ENCODE data around the gene GTPBP4. TPM values are rescaled to one million over a fixed set of nuclear protein-coding genes. Genes with fewer than 3 reads are reported as not detected.
"Not testable (repeated sequence)": the region's sequence is repeated elsewhere in the genome, so short reads cannot be mapped to it uniquely, and the experiment has no call there.

GTPBP4 gene
- total RNA-seq, 1 donor: 27.1 TPM

GRCh38 chr10:1009071-1009494 is 20.8 kb downstream of the GTPBP4 start:
- no peak overlapping the region for H3K27ac ChIP-seq (ENCODE audit: low read depth, low read length)
- H4K20me1 ChIP-seq (ENCODE audit: insufficient read depth, low read length): peaks cover 18% of the 10 kb centered on the region
- no peak overlapping the region for H3K4me2 ChIP-seq (ENCODE audit: insufficient read depth, low read length)
- H2AFZ ChIP-seq (ENCODE audit: low read length): no peak overlapping the region
- peaks cover 24% of the 10 kb centered on the region for H3K79me2 ChIP-seq (ENCODE audit: insufficient read depth, low read length)
- no peaks in the 10 kb centered on the region for H3K4me1 ChIP-seq (ENCODE audit: insufficient read depth, low read length)
- no peaks in the 10 kb centered on the region for H3K27me3 ChIP-seq (ENCODE audit: insufficient read depth, low read length)
- no peak for TF ChIP-seq CTCF (IDR thresholded peaks at IDR 0.05; ENCODE audit: extremely low read depth, low read depth, low read length)
- no peak overlapping the region for H3K4me3 ChIP-seq (ENCODE audit: insufficient read depth, low read length)
- H3K36me3 ChIP-seq (ENCODE audit: insufficient read depth, low read length): peaks cover 87% of the 10 kb centered on the region
- DNase-seq (ENCODE audit: insufficient read length, low spot score, missing footprints): no peak
- H3K9me3 ChIP-seq (ENCODE audit: low read depth, low read length): no peaks in the 10 kb centered on the region

GRCh38 chr10:1009947-1010346 is 21.7 kb downstream of the GTPBP4 start:
- H3K4me2 ChIP-seq (ENCODE audit: insufficient read depth, low read length); H2AFZ ChIP-seq (ENCODE audit: low read length); H3K27me3 ChIP-seq (ENCODE audit: insufficient read depth, low read length); H3K4me3 ChIP-seq (ENCODE audit: insufficient read depth, low read length); H3K27ac ChIP-seq (ENCODE audit: low read depth, low read length); H3K9me3 ChIP-seq (ENCODE audit: low read depth, low read length); H3K4me1 ChIP-seq (ENCODE audit: insufficient read depth, low read length); DNase-seq (ENCODE audit: insufficient read length, low spot score, missing footprints): not testable (repeated sequence)
- peaks cover 11% of the 10 kb centered on the region for H4K20me1 ChIP-seq (ENCODE audit: insufficient read depth, low read length)
- peaks cover 87% of the 10 kb centered on the region for H3K36me3 ChIP-seq (ENCODE audit: insufficient read depth, low read length)
- peaks cover 16% of the 10 kb centered on the region for H3K79me2 ChIP-seq (ENCODE audit: insufficient read depth, low read length)

GRCh38 chr10:1010703-1011102 is 22.5 kb downstream of the GTPBP4 start:
- no peaks in the 10 kb centered on the region for H3K9me3 ChIP-seq (ENCODE audit: low read depth, low read length)
- H3K4me2 ChIP-seq (ENCODE audit: insufficient read depth, low read length): no peak overlapping the region
- H3K27me3 ChIP-seq (ENCODE audit: insufficient read depth, low read length): no peaks in the 10 kb centered on the region
- H3K27ac ChIP-seq (ENCODE audit: low read depth, low read length): no peak overlapping the region
- no peak overlapping the region for H2AFZ ChIP-seq (ENCODE audit: low read length)
- no peak overlapping the region for H3K4me3 ChIP-seq (ENCODE audit: insufficient read depth, low read length)
- H4K20me1 ChIP-seq (ENCODE audit: insufficient read depth, low read length): peaks cover 11% of the 10 kb centered on the region
- peaks cover 12% of the 10 kb centered on the region for H3K79me2 ChIP-seq (ENCODE audit: insufficient read depth, low read length)
- TF ChIP-seq CTCF (IDR thresholded peaks at IDR 0.05; ENCODE audit: extremely low read depth, low read depth, low read length): no peak
- no peaks in the 10 kb centered on the region for H3K4me1 ChIP-seq (ENCODE audit: insufficient read depth, low read length)
- DNase-seq (ENCODE audit: insufficient read length, low spot score, missing footprints): no peak
- H3K36me3 ChIP-seq (ENCODE audit: insufficient read depth, low read length): peaks cover 84% of the 10 kb centered on the region

- H3K27ac ChIP-seq (ENCODE audit: low read depth, low read length): no peak overlapping the region
- H3K4me3 ChIP-seq (ENCODE audit: insufficient read depth, low read length): no peak overlapping the region
- H3K27me3 ChIP-seq (ENCODE audit: insufficient read depth, low read length): no peaks in the 10 kb centered on the region
- no peaks in the 10 kb centered on the region for H3K4me1 ChIP-seq (ENCODE audit: insufficient read depth, low read length)
- H3K79me2 ChIP-seq (ENCODE audit: insufficient read depth, low read length): peaks cover 12% of the 10 kb centered on the region
- no peak overlapping the region for H3K4me2 ChIP-seq (ENCODE audit: insufficient read depth, low read length)
- peaks cover 84% of the 10 kb centered on the region for H3K36me3 ChIP-seq (ENCODE audit: insufficient read depth, low read length)
- no peak for TF ChIP-seq CTCF (IDR thresholded peaks at IDR 0.05; ENCODE audit: extremely low read depth, low read depth, low read length)
- no peak for DNase-seq (ENCODE audit: insufficient read length, low spot score, missing footprints)
- H3K9me3 ChIP-seq (ENCODE audit: low read depth, low read length): no peaks in the 10 kb centered on the region
- peaks cover 11% of the 10 kb centered on the region for H4K20me1 ChIP-seq (ENCODE audit: insufficient read depth, low read length)
- no peak overlapping the region for H2AFZ ChIP-seq (ENCODE audit: low read length)
Observed at GRCh38 chr10:1011696-1012095, 23.5 kb downstream of the GTPBP4 start.

All from osteoblast (primary cell).